B cell (primary cell): ENCODE measurements around the gene SLC25A13.
"Not testable (repeated sequence)": the region's sequence is repeated elsewhere in the genome, so short reads cannot be mapped to it uniquely, and the experiment has no call there.

Source experiments
- EZH2 ChIP-seq: IDR thresholded peaks from 2 replicates; pipeline ENCODE4 v1.6.1; 2012; ENCODE audit warnings: borderline replicate concordance, low read depth, mild to moderate bottlenecking, moderate library complexity, low read length; ENCODE audit not compliant: insufficient read depth, poor library complexity, severe bottlenecking
- TF ChIP-seq, protein P1 (sequence below): fragments of 200-600 bp; IDR thresholded peaks from one replicate; pipeline ENCODE4 v1.8.0; 2022; ENCODE audit warnings: antibody characterized with exemption, mild to moderate bottlenecking

- TF ChIP-seq, protein P1, sequence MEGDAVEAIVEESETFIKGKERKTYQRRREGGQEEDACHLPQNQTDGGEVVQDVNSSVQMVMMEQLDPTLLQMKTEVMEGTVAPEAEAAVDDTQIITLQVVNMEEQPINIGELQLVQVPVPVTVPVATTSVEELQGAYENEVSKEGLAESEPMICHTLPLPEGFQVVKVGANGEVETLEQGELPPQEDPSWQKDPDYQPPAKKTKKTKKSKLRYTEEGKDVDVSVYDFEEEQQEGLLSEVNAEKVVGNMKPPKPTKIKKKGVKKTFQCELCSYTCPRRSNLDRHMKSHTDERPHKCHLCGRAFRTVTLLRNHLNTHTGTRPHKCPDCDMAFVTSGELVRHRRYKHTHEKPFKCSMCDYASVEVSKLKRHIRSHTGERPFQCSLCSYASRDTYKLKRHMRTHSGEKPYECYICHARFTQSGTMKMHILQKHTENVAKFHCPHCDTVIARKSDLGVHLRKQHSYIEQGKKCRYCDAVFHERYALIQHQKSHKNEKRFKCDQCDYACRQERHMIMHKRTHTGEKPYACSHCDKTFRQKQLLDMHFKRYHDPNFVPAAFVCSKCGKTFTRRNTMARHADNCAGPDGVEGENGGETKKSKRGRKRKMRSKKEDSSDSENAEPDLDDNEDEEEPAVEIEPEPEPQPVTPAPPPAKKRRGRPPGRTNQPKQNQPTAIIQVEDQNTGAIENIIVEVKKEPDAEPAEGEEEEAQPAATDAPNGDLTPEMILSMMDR, result not testable (repeated sequence)
- not testable (repeated sequence) for TF ChIP-seq EZH2
These were observed 28.0 kb downstream of the SLC25A13 start for GRCh38 chr7:96293911-96294310.
